GM23338 (cell line): Measurements from ENCODE around the gene SPHK1. TPM values are rescaled to one million over a fixed set of nuclear protein-coding genes. Genes with fewer than 3 reads are reported as not detected.

Source experiments
- ATAC-seq: fragments of 200-7000 bp; cut with Tn5 transposase; 3 replicates; pipeline ENCODE4 v1.9.1; 2020
- DNase-seq: peaks from one replicate; pipeline ENCODE4 v3.0.0-alpha.2; 2015; ENCODE audit warnings: low spot score
- H2AFZ ChIP-seq: fragments of 200-600 bp; sonication (generic); 2 replicates; pipeline ENCODE4 v1.8.0; 2016; ENCODE audit warnings: antibody characterized with exemption, mild to moderate bottlenecking, moderate library complexity
- H3F3A ChIP-seq: fragments of 200-600 bp; sonication (generic); replicated peaks from 2 replicates; pipeline ENCODE4 v1.8.0; 2017; ENCODE audit warnings: antibody characterized with exemption, mixed run types, low read depth
- H3K27ac ChIP-seq: fragments of 200-600 bp; sonication (generic); 2 replicates; pipeline ENCODE4 v1.6.1; 2016; ENCODE audit warnings: low read depth
- H3K27me3 ChIP-seq: fragments of 200-600 bp; sonication (generic); 2 replicates; pipeline ENCODE4 v1.8.0; 2016; ENCODE audit warnings: mild to moderate bottlenecking, mixed run types, moderate library complexity; ENCODE audit not compliant: insufficient read depth
- H3K36me3 ChIP-seq: fragments of 200-600 bp; sonication (generic); 2 replicates; pipeline ENCODE4 v1.8.0; 2016; ENCODE audit warnings: mild to moderate bottlenecking; ENCODE audit not compliant: insufficient read depth
- H3K4me1 ChIP-seq: fragments of 200-600 bp; sonication (generic); 2 replicates; pipeline ENCODE4 v1.8.0; 2016; ENCODE audit warnings: mild to moderate bottlenecking, moderate library complexity; ENCODE audit not compliant: insufficient read depth
- H3K4me2 ChIP-seq: fragments of 200-600 bp; sonication (generic); 2 replicates; pipeline ENCODE4 v1.7.1; 2017; ENCODE audit warnings: mixed run types
- H3K4me3 ChIP-seq: fragments of 200-600 bp; sonication (generic); 2 replicates; pipeline ENCODE4 v1.6.1; 2016; ENCODE audit warnings: mixed run types
- H3K79me2 ChIP-seq: fragments of 200-600 bp; sonication (generic); replicated peaks from 2 replicates; pipeline ENCODE4 v1.8.0; 2017; ENCODE audit warnings: mild to moderate bottlenecking; ENCODE audit not compliant: insufficient read depth
- H3K9me2 ChIP-seq: fragments of 200-600 bp; sonication (generic); 2 replicates; pipeline ENCODE4 v1.8.0; 2017; ENCODE audit not compliant: insufficient read depth
- H4K20me1 ChIP-seq: fragments of 200-600 bp; sonication (generic); replicated peaks from 2 replicates; pipeline ENCODE4 v1.8.0; 2017; ENCODE audit warnings: mild to moderate bottlenecking; ENCODE audit not compliant: insufficient read depth
- H3K27ac Mint-ChIP-seq: 2 replicates; pipeline ENCODE4 v1.8.0; 2020; ENCODE audit warnings: inconsistent platforms, mild to moderate bottlenecking, moderate library complexity, mixed read lengths
- H3K27me3 Mint-ChIP-seq: 3 replicates; pipeline ENCODE4 v1.8.0; 2022; ENCODE audit warnings: low read depth, mild to moderate bottlenecking, moderate library complexity, mixed read lengths, inconsistent platforms; ENCODE audit not compliant: insufficient read depth, poor library complexity
- H3K36me3 Mint-ChIP-seq: 3 replicates; pipeline ENCODE4 v1.8.0; 2021; ENCODE audit warnings: low read depth, mild to moderate bottlenecking, inconsistent platforms, moderate library complexity, mixed read lengths
- H3K4me1 Mint-ChIP-seq: 3 replicates; pipeline ENCODE4 v1.8.0; 2020; ENCODE audit warnings: mild to moderate bottlenecking, inconsistent platforms, mixed read lengths
- H3K4me3 Mint-ChIP-seq: 3 replicates; pipeline ENCODE4 v1.8.0; 2021; ENCODE audit warnings: moderate library complexity, mild to moderate bottlenecking, inconsistent platforms, mixed read lengths
- H3K9me3 Mint-ChIP-seq: 3 replicates; pipeline ENCODE4 v1.8.0; 2020; ENCODE audit warnings: moderate library complexity, mild to moderate bottlenecking, inconsistent platforms, mixed read lengths
- CREB1 ChIP-seq: fragments of 250-450 bp; sonication (Bioruptor Pico); IDR thresholded peaks from 2 replicates; pipeline ENCODE4 v1.5.0; 2020; ENCODE audit warnings: low read depth, mild to moderate bottlenecking, moderate library complexity
- ETS1 ChIP-seq: IDR thresholded peaks from 2 replicates; pipeline ENCODE4 v1.6.1; 2016; ENCODE audit warnings: antibody characterized with exemption
- EZH2 ChIP-seq: fragments of 200-600 bp; sonication (generic); IDR thresholded peaks from one replicate; pipeline ENCODE4 v1.8.0; 2017; ENCODE audit warnings: antibody characterized with exemption, mild to moderate bottlenecking, low read depth; ENCODE audit not compliant: unreplicated experiment
- EZH2phosphoT487 ChIP-seq: fragments of 200-600 bp; sonication (generic); IDR thresholded peaks from one replicate; pipeline ENCODE4 v1.8.1; 2018; ENCODE audit warnings: antibody characterized with exemption; ENCODE audit not compliant: unreplicated experiment
- JUNB ChIP-seq: IDR thresholded peaks from one replicate; pipeline ENCODE4 v1.6.1; 2016; ENCODE audit warnings: antibody characterized with exemption; ENCODE audit not compliant: unreplicated experiment
- NANOG ChIP-seq: IDR thresholded peaks from 2 replicates; pipeline ENCODE4 v1.6.1; 2016; ENCODE audit warnings: antibody characterized with exemption, borderline replicate concordance
- POLR2AphosphoS5 ChIP-seq: IDR thresholded peaks from 2 replicates; pipeline ENCODE4 v1.6.1; 2016; ENCODE audit warnings: antibody characterized with exemption, low read depth
- STAT1 ChIP-seq: IDR thresholded peaks from one replicate; pipeline ENCODE4 v1.6.1; 2016; ENCODE audit warnings: antibody characterized with exemption; ENCODE audit not compliant: unreplicated experiment
- ZNF114 ChIP-seq: fragments of 250-450 bp; sonication (Bioruptor Pico); IDR thresholded peaks from 2 replicates; pipeline ENCODE4 v1.5.0; 2020; ENCODE audit warnings: mild to moderate bottlenecking, moderate library complexity
- ZNF331 ChIP-seq: fragments of 250-450 bp; sonication (Bioruptor Pico); IDR thresholded peaks from 2 replicates; pipeline ENCODE4 v1.5.0; 2020; ENCODE audit warnings: low read depth, mild to moderate bottlenecking, moderate library complexity
- polyA plus RNA-seq: library from polyadenylated mRNA; unstranded; fragments of >200 nt; fragmentation: Nextera tagmentation; extraction: Ambion mirVana; gene quantifications from 2 replicates; pipeline ENCODE4 v1.2.1, GENCODE V29; 2016
- total RNA-seq: library from RNA; depleted of rRNA; stranded (reverse); fragments of >200 nt; shearing (Covaris generic); gene quantifications from 2 replicates; pipeline ENCODE4 v1.2.3, GENCODE V29; 2014
- TF ChIP-seq, protein P1 (sequence below), 2 experiments: fragments of 200-600 bp in 1 of 2; sonication (generic) in 1 of 2; conservative IDR thresholded peaks; 2 replicates each; pipeline versions ENCODE4 v1.5.1 to v1.6.1; 2016 to 2017; ENCODE audit warnings: antibody characterized with exemption in 2 of 2, low read depth in 2 of 2, mild to moderate bottlenecking in 2 of 2, moderate library complexity in 1 of 2
- TF ChIP-seq, protein P2 (sequence below): fragments of 250-450 bp; sonication (Bioruptor Pico); IDR thresholded peaks from 2 replicates; pipeline ENCODE4 v1.5.0; 2020; ENCODE audit warnings: mild to moderate bottlenecking, moderate library complexity

SPHK1 gene
- total and polyA plus RNA-seq, 2 experiments from 2014 or later, result 1.3 to 3.2 TPM

- Histone ChIP-seq H3K36me3 (no peaks in the 10 kb centered on the region), H3K4me3 (no peak overlapping the region), H3K9me2 (no peaks in the 10 kb centered on the region), H3K4me2 (no peak overlapping the region), H3F3A (no peaks in the 10 kb centered on the region), H2AFZ (no peak overlapping the region), H3K27ac (no peak overlapping the region), H3K27me3 (no peaks in the 10 kb centered on the region), H3K4me1 (peaks cover 53% of the 10 kb centered on the region), H3K79me2 (peaks cover 96% of the 10 kb centered on the region), H4K20me1 (peaks cover 59% of the 10 kb centered on the region)
- Mint-ChIP-seq H3K9me3 (no peaks in the 10 kb centered on the region; the same call in 2 of the 3 replicates), H3K4me3 (no peak overlapping the region), H3K27me3 (peaks cover 3% of the 10 kb centered on the region), H3K27ac (no peak overlapping the region), H3K4me1 (peaks cover 58% of the 10 kb centered on the region), H3K36me3 (peaks cover 6% of the 10 kb centered on the region)
- DNase-seq (no peak), ATAC-seq (no peak)
- no peak for TF ChIP-seq NANOG
- TF ChIP-seq ETS1, result no peak
- no peak for TF ChIP-seq EZH2
- TF ChIP-seq, protein P1, sequence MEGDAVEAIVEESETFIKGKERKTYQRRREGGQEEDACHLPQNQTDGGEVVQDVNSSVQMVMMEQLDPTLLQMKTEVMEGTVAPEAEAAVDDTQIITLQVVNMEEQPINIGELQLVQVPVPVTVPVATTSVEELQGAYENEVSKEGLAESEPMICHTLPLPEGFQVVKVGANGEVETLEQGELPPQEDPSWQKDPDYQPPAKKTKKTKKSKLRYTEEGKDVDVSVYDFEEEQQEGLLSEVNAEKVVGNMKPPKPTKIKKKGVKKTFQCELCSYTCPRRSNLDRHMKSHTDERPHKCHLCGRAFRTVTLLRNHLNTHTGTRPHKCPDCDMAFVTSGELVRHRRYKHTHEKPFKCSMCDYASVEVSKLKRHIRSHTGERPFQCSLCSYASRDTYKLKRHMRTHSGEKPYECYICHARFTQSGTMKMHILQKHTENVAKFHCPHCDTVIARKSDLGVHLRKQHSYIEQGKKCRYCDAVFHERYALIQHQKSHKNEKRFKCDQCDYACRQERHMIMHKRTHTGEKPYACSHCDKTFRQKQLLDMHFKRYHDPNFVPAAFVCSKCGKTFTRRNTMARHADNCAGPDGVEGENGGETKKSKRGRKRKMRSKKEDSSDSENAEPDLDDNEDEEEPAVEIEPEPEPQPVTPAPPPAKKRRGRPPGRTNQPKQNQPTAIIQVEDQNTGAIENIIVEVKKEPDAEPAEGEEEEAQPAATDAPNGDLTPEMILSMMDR (conservative IDR thresholded peaks at IDR 0.05; ENCODE audit: low read depth in 2 of 2), result no peak
- TF ChIP-seq ZNF331 (CRISPR knock-in tag), result no peak
- TF ChIP-seq JUNB, result no peak
- no peak for TF ChIP-seq ZNF114
- TF ChIP-seq POLR2AphosphoS5, result no peak
- TF ChIP-seq EZH2phosphoT487, result no peak
- no peak for TF ChIP-seq CREB1
These were observed 44.1 kb downstream of the SPHK1 start for GRCh38 chr17:76428511-76428910.

DNA sequence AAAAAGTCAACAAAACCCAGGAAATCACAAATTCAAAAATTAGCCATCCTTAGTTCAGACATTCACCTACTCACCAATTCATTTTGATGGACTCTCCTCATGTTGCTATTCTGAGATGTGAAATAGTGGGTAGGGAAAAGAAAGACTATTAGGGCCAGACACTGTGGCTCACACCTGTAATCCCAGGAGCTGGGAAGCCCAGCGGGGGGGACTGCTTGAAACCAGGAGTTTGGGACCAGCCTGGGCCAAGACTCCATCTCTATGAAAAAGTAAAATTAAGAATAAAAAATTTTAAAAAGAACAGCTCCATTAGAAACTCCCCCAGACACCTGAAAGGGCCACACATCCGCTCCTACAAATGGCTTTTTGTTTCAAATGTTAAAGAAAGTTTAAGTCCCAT, 47.1 kb downstream of the SPHK1 start:
- H3K4me1 Mint-ChIP-seq, result peaks cover 67% of the 10 kb centered on the region
- DNase-seq, result no peak
- H3K79me2 ChIP-seq, result peaks cover 100% of the 10 kb centered on the region

More for the DNA sequence above, 47.1 kb downstream of the SPHK1 start:
- no peak for TF ChIP-seq ZNF331 (CRISPR knock-in tag)
- no peak for TF ChIP-seq CREB1
- TF ChIP-seq NANOG, result no peak
- TF ChIP-seq POLR2AphosphoS5, result no peak
- TF ChIP-seq STAT1, result no peak
- TF ChIP-seq EZH2phosphoT487, result no peak
- TF ChIP-seq, protein P2, sequence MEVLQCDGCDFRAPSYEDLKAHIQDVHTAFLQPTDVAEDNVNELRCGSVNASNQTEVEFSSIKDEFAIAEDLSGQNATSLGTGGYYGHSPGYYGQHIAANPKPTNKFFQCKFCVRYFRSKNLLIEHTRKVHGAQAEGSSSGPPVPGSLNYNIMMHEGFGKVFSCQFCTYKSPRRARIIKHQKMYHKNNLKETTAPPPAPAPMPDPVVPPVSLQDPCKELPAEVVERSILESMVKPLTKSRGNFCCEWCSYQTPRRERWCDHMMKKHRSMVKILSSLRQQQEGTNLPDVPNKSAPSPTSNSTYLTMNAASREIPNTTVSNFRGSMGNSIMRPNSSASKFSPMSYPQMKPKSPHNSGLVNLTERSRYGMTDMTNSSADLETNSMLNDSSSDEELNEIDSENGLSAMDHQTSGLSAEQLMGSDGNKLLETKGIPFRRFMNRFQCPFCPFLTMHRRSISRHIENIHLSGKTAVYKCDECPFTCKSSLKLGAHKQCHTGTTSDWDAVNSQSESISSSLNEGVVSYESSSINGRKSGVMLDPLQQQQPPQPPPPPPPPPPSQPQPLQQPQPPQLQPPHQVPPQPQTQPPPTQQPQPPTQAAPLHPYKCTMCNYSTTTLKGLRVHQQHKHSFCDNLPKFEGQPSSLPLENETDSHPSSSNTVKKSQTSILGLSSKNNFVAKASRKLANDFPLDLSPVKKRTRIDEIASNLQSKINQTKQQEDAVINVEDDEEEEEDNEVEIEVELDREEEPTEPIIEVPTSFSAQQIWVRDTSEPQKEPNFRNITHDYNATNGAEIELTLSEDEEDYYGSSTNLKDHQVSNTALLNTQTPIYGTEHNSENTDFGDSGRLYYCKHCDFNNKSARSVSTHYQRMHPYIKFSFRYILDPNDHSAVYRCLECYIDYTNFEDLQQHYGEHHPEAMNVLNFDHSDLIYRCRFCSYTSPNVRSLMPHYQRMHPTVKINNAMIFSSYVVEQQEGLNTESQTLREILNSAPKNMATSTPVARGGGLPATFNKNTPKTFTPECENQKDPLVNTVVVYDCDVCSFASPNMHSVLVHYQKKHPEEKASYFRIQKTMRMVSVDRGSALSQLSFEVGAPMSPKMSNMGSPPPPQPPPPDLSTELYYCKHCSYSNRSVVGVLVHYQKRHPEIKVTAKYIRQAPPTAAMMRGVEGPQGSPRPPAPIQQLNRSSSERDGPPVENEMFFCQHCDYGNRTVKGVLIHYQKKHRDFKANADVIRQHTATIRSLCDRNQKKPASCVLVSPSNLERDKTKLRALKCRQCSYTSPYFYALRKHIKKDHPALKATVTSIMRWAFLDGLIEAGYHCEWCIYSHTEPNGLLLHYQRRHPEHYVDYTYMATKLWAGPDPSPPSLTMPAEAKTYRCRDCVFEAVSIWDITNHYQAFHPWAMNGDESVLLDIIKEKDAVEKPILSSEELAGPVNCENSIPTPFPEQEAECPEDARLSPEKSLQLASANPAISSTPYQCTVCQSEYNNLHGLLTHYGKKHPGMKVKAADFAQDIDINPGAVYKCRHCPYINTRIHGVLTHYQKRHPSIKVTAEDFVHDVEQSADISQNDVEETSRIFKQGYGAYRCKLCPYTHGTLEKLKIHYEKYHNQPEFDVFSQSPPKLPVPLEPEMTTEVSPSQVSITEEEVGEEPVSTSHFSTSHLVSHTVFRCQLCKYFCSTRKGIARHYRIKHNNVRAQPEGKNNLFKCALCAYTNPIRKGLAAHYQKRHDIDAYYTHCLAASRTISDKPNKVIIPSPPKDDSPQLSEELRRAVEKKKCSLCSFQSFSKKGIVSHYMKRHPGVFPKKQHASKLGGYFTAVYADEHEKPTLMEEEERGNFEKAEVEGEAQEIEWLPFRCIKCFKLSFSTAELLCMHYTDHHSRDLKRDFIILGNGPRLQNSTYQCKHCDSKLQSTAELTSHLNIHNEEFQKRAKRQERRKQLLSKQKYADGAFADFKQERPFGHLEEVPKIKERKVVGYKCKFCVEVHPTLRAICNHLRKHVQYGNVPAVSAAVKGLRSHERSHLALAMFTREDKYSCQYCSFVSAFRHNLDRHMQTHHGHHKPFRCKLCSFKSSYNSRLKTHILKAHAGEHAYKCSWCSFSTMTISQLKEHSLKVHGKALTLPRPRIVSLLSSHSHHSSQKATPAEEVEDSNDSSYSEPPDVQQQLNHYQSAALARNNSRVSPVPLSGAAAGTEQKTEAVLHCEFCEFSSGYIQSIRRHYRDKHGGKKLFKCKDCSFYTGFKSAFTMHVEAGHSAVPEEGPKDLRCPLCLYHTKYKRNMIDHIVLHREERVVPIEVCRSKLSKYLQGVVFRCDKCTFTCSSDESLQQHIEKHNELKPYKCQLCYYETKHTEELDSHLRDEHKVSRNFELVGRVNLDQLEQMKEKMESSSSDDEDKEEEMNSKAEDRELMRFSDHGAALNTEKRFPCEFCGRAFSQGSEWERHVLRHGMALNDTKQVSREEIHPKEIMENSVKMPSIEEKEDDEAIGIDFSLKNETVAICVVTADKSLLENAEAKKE (CRISPR knock-in tag), result no peak
- ATAC-seq, result peak; percentile 52
- Mint-ChIP-seq H3K9me3 (no peaks in the 10 kb centered on the region; the same call in 2 of the 3 replicates), H3K27me3 (peaks cover 2% of the 10 kb centered on the region), H3K4me3 (no peak overlapping the region), H3K36me3 (peaks cover 4% of the 10 kb centered on the region; the same call in 2 of the 3 replicates), H3K27ac (no peak overlapping the region)
- Histone ChIP-seq H3K27me3 (no peaks in the 10 kb centered on the region), H3K4me3 (no peak overlapping the region), H3F3A (no peaks in the 10 kb centered on the region), H2AFZ (no peak overlapping the region), H3K9me2 (no peaks in the 10 kb centered on the region), H4K20me1 (peaks cover 63% of the 10 kb centered on the region), H3K4me2 (peak overlapping the region; percentile 51), H3K4me1 (peaks cover 61% of the 10 kb centered on the region), H3K27ac (peak overlapping the region; percentile 53; the same call in 1 of the 2 replicates), H3K36me3 (no peaks in the 10 kb centered on the region)
